Measurements from ENCODE around the gene LAMB2. TPM values are rescaled to one million over a fixed set of nuclear protein-coding genes. Genes with fewer than 3 reads are reported as not detected.

LAMB2 gene
- polyA plus RNA-seq (ENCODE audit: insufficient read length in 4 of 4): 100 to 1,000 TPM; 365 to 447 (median 387) TPM

DNA sequence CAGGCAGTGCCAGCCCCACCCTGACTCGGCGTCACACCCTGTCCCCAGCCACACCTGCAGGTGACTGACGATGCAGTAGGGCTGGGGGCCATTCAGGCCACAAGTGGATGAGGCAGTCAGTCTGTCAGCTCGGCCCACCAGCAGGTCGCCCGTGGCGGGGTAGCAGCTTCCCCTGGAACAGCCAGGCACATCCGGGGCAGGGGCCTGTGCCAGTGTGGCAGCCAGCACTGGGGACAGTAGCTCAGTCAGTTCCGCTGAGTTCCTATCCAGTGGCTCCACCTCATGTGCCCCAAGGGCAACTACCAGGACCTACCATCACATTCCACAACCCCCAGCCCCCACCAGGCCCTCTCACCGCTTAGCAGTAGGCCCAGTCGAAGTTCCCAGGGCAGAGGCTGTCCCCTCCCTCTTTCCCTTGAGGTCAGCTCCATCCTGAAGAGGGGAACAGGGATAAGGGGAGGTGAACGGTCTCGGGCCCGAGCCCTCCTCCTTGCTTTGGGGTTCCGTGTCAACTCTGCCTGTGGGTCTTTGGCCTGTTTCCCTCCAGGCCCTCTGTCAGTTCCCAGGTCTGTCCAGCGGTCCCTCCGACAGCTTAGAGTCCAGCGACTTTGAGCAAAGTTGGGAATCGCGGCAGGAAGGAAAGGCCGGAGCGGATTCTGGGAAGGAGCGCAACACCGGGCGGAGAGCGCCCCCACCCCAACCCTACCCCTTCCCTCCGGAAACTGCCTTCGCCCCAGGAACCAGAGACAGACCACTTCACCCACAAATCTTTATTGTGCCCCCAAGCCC is at the start of gene LAMB2:
Gene LAMB2, minus strand, starts transcription at position 614 of the 789 bp plus-strand sequence. Its CDS starts 183 bp downstream, at position 431.
- peak; percentile 68 to 78 (median 72) for DNase-seq (ENCODE audit: low read depth in 4 of 4, low spot score in 3 of 4)

DNA sequence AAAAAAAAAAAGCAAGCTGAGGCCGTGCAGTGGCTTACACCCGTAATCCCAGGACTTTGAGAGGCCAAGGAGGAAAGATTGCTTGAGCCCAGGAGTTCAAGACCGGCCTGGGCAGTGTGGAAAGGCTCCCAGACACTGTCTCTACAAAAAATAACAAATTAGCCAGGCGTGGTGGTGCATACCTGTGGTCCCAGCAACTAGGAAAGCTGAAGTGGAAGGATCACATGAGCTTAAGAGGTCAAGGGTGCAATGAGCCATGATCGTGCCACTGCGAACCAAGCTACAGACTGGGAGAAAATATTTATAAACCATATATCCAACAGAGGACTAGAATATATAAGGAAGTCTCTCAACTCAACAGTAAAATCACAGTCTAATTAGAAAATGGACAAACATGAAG is 48.5 kb upstream of the LAMB2 start:
- DNase-seq (ENCODE audit: low read depth in 4 of 4, low spot score in 3 of 4): no peak

GRCh38 chr3:49180116-49180515 is 47.3 kb upstream of the LAMB2 start:
- no peak for DNase-seq (ENCODE audit: low read depth in 4 of 4, low spot score in 3 of 4)

DNA sequence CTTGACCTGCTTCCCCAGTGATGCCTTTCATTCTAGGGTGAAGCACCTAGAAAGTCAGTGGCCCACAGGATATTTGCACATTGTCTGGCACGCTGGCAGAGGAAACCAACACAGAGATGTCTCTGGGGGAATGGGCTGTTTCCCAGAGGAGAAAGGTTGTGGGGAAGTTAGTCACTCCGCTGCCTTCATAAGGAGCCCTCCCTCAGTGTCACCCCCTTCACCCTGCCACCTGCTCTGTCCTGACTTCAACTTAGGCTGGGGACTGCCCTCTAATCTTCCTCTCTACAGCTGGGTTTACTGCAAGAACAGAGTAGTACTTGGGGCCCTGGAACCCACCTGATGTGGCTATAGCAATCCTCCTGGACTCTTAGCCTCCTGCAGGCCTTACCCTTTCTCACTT is 44.2 kb upstream of the LAMB2 start:
- DNase-seq (ENCODE audit: low read depth in 4 of 4, low spot score in 3 of 4): no peak

GRCh38 chr3:49175530-49175929 is 42.7 kb upstream of the LAMB2 start:
- DNase-seq (ENCODE audit: low read depth in 4 of 4, low spot score in 3 of 4): no peak

DNA sequence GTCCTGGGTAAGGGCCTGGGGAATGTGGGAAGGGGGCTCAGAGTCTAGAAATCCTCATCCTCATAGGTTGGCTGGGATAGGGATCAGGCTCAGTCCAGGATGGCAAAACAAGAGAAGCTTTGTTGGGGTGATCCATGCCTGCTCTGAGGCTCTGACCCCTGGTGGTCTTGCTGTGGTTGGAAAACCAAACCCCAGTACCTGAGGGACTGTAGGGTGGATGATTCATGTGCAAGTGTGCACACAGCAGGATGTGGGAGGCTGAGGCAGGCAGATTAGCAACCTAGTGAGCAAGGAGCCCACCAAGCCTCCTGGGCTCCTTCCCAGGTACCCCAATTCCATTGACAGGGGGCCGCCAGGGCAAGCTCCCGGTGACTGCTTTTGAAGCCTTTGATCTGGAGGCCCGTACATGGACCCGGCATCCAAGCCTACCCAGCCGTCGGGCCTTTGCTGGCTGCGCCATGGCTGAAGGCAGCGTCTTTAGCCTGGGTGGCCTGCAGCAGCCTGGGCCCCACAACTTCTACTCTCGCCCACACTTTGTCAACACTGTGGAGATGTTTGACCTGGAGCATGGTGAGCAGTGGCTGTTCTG is 41.6 kb upstream of the LAMB2 start:
- DNase-seq (ENCODE audit: low read depth in 4 of 4, low spot score in 3 of 4): no peak

DNA sequence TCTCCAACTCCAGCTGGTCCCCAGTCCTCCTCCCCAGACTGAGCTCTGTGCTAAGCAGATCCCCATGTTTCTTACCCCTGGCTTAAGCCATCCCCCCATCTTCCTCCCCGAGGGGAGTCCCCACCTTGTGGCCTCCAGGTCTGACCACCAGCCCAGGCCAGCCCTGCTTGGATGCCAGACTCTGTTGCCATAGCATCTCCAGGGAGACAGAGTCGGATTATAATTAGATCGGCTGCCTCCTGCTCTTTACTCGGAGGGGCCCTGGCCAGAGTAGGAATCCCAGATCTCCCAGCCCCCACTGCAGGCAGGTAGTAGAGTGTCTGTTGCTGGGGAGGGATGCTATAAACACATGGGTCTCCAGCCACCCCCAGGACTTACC is 40.9 kb upstream of the LAMB2 start:
- no peak for DNase-seq (ENCODE audit: low read depth in 4 of 4, low spot score in 3 of 4)

DNA sequence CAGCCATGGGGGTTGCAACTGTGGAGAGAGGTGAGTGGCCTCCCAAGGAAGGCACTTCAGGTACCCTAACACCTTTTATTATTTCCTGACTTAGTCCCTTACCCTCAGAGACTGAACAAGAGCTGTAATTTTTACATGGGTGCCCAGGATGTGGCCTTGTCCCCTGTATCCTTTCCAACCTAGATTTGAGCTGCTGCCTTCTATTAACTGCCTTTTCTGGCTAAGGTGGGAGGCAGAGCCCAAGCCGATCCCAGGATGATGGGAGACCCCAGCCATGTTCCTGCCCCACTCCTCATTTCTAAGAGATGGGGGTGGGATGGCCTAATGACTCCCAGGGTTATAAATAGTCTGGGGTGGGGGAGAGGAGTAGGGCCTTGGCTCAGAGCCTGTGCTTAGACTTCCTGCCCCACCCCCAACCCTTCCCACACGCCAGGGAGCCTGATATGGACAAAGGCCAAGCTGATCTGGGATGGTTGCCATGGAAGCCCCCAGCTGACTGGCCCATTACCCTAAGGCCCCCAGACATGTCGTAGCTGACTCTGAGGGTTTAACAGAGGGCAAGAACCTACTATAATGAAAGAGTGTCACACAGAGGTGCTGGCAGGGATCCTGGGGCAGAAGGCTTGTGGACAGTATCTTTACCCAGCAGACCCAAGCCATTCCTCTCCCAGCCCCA is 40.4 kb upstream of the LAMB2 start:
- DNase-seq (ENCODE audit: low read depth in 4 of 4, low spot score in 3 of 4): peak; percentile 67 to 72 (median 68)

DNA sequence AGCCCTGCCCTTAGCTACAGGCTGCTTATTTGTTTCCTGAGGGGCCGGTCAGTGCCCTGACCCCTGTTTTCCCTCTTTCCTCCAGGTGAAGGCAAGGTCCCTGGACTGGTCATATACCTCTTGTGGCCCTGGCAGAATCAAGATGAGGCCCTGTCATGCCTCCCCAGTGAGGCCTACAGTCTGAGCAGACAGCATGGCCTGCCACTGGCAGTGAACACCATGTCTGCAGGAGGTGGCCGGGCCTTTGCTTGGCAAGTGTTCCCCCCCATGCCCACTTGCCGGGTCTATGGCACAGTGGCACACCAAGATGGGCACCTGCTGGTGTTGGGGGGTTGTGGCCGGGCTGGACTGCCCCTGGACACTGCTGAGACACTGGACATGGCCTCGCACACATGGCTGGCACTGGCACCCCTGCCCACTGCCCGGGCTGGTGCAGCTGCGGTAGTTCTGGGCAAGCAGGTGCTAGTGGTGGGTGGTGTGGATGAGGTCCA is 39.7 kb upstream of the LAMB2 start:
- DNase-seq (ENCODE audit: low read depth in 4 of 4, low spot score in 3 of 4): no peak

DNA sequence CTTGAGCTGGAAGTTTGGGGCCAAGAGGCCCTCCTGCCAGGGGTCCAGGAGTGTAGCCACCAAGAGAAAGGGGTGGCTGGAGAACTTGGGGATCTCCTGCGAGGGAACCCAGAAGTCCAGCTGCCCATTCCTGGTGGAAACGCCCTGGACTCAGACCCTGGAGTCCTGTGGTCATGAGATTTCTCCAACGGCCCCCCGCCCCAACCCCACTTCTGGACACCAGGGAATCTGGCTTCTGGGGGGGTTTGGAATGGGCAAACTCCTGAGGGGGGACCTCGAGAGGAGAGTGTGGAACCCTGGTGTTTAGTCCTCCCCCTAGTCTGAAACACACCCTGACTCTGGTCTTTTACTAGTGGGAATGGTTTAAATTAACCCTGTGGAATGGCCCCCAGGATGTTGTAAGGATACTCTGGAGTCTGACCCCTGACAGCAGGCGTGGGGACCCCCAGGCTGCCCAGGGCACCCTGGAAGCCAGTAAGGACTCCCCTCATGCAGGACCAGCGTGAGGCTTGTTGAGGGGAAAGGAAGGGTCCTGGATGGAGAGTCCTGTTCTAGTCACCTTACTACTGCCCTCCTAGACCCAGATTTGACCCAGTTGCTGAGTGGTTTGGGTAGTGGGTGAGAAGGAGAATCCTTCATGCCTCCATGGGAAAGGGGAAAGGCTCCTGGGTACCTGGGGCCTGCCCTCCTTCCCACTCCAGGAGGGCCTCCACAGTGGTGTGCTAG is 39.1 kb upstream of the LAMB2 start:
- DNase-seq (ENCODE audit: low read depth in 4 of 4, low spot score in 3 of 4): no peak

GRCh38 chr3:49171119-49171774 is 38.4 kb upstream of the LAMB2 start, which contains the start of gene KLHDC8B:
Gene KLHDC8B, plus strand, starts transcription at chr3:49171598. Its CDS starts 1,172 bp downstream, at chr3:49172770.
- peak; percentile 73 to 90 (median 74) for DNase-seq (ENCODE audit: low read depth in 4 of 4, low spot score in 3 of 4)

- no peak for DNase-seq (ENCODE audit: low read depth in 4 of 4, low spot score in 3 of 4)
These were observed 37.9 kb upstream of the LAMB2 start for GRCh38 chr3:49170744-49171118.

GRCh38 chr3:49166752-49167556 is 34.1 kb upstream of the LAMB2 start:
- DNase-seq (ENCODE audit: low read depth in 4 of 4, low spot score in 3 of 4): no peak

DNA sequence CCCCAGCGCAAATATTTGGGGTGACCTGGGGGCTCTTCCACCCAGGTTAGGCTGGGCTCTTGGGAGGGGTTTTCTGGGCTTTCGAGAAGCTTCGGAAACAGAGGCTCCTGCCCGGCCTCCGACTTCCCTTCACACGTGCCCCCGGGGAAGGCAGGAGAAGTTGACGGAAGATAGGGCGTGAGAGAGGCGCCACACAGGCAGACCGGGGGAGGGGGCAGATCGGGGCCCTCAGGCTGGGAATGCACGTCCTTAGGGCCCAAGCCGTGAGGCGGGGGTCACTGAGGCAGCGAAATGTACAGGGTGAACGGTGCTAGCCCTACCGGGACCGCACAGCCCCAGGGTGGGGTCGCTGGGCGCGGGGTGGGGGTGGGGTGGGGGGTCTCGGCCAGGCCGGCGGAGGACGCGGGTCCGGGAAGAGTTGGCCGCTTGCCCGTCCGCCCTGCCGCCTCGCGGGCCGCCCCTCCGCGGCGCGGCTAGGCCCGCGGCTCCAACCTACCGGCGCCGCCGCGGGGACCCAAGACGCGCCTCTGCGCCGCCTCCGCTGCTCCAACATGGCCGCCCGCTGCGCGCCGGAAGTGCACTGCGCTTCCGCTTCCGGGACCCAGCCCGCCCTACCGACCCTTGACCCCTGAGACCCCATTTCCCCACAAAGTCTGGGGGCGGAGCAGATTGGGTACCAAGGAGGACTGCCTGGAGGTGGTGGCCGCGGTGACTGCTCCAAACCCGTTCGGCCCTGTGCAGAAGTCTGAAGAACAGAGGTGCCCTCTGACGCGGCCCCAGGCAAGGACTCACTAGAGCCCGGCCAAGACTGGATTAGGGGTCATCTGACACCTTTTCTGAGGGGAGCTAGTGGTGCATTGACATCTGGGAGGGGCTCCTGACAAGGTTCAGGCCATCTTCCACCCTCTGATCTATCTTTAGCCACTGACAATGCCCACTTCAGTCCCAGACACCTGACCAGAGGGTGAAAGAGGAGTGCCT is 33.2 kb upstream of the LAMB2 start, which contains the start of gene CCDC71:
Gene CCDC71, minus strand, starts transcription at position 561 of the 981 bp plus-strand sequence. CDS start 2,123 bp downstream, outside the sequence.
- DNase-seq (ENCODE audit: low read depth in 4 of 4, low spot score in 3 of 4): peak in 3 of 4 donors; percentile 44 to 61 (median 59)

- DNase-seq (ENCODE audit: low read depth in 4 of 4, low spot score in 3 of 4): no peak
These were observed 32.3 kb upstream of the LAMB2 start for GRCh38 chr3:49164983-49165720.

GRCh38 chr3:49163609-49164008 is 30.8 kb upstream of the LAMB2 start:
- no peak for DNase-seq (ENCODE audit: low read depth in 4 of 4, low spot score in 3 of 4)

GRCh38 chr3:49162751-49163419 is 30.0 kb upstream of the LAMB2 start:
- no peak for DNase-seq (ENCODE audit: low read depth in 4 of 4, low spot score in 3 of 4)
